ENCODE measurements around the gene CDH15.
"Not testable (repeated sequence)": the region's sequence is repeated elsewhere in the genome, so short reads cannot be mapped to it uniquely, and the experiment has no call there.

CDH15 gene

DNA sequence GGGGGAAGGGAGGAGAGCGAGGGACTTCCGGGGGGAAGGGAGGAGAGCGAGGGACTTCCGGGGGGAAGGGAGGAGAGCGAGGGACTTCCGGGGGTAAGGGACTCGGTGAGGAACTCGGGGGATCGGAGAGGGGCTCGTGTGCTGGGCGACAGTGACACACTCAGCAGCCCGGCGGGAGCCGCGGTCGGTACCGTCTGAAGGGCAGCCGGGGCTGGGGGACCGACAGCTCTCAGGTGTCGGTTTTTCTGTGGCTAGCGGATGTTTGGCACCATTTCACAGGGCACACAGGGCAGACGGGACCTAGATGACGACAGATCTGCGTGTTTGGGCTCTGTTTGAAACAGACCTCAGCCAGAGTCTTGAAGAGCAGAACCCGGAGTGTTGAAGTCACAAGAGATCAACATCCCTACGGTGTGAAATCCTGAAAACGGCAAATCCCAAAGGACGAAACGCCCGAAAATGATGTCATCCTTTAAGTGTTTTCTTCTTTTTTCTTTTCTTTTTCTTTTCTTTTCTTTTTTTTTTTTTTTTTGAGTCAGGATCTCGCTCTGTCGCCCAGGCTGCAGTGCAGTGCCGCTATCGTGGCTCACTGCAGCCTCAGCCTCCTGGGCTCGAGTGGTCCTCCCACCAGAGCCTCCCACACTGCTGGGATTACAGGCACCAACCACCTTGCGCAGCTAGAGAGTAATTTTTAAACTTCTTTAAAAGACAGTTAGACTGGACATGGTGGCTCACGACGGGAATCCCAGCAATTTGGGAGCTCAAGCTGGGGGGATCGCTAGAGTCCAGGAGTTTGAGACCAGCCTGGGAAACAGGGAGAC, 69.8 kb downstream of the CDH15 start:
- H3K36me3 ChIP-seq (ENCODE audit: control insufficient read depth in 1 of 2, insufficient read depth in 2 of 2, low read length in 2 of 2): peaks cover 0 to 5% of the 10 kb centered on the region in 2 donors
- H3K9me3 ChIP-seq (ENCODE audit: control insufficient read depth in 1 of 2, low read length in 2 of 2): no peaks in the 10 kb centered on the region
- H3K4me3 ChIP-seq (ENCODE audit: low read depth in 1 of 2, low read length in 2 of 2): peak overlapping the region; percentile 73 to 83
- H3K27ac ChIP-seq (ENCODE audit: low read length): peak overlapping the region; percentile 99
- peaks cover 0 to 4% of the 10 kb centered on the region in 2 donors for H3K4me1 ChIP-seq (ENCODE audit: control insufficient read depth in 1 of 2, insufficient read depth in 2 of 2, low read length in 2 of 2)
- no peaks in the 10 kb centered on the region for H3K27me3 ChIP-seq (ENCODE audit: low read depth, low read length)

DNA sequence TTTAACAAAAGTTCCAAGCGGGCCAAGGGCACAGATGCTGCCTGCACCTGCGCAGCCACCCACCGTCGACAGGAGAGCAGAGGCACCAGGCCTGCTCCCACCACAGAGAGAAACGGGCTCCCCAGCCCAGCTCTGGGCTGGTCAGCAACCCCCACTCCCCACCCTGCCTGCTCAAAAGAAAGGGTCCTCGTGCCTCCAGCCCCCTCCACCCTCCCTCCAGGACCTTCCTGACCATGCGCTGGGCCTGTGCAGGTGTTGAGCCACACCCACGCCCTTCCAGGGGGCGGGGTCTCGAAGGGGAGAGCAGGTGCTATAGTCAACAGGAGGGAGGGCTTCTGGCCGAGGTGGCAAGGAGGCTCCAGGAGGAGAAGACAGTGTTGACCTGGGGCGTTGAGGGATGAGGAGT, 71.2 kb downstream of the CDH15 start:
- Histone ChIP-seq H3K36me3 (ENCODE audit: control insufficient read depth in 1 of 2, insufficient read depth in 2 of 2, low read length in 2 of 2) (peaks cover 0 to 5% of the 10 kb centered on the region in 2 donors), H3K9me3 (ENCODE audit: control insufficient read depth in 1 of 2, low read length in 2 of 2) (no peaks in the 10 kb centered on the region), H3K27ac (ENCODE audit: low read length) (no peak overlapping the region), H3K4me3 (ENCODE audit: low read depth in 1 of 2, low read length in 2 of 2) (no peak overlapping the region), H3K4me1 (ENCODE audit: control insufficient read depth in 1 of 2, insufficient read depth in 2 of 2, low read length in 2 of 2) (peaks cover 0 to 12% of the 10 kb centered on the region in 2 donors), H3K27me3 (ENCODE audit: low read depth, low read length) (no peaks in the 10 kb centered on the region)

GRCh38 chr16:89243664-89244063, 72.1 kb downstream of the CDH15 start:
- Histone ChIP-seq H3K4me1 (ENCODE audit: control insufficient read depth in 1 of 2, insufficient read depth in 2 of 2, low read length in 2 of 2) (peaks cover 0 to 12% of the 10 kb centered on the region in 2 donors), H3K36me3 (ENCODE audit: control insufficient read depth in 1 of 2, insufficient read depth in 2 of 2, low read length in 2 of 2) (peaks cover 0 to 5% of the 10 kb centered on the region in 2 donors), H3K27me3 (ENCODE audit: low read depth, low read length) (no peaks in the 10 kb centered on the region), H3K4me3 (ENCODE audit: low read depth in 1 of 2, low read length in 2 of 2) (no peak overlapping the region), H3K27ac (ENCODE audit: low read length) (no peak overlapping the region), H3K9me3 (ENCODE audit: control insufficient read depth in 1 of 2, low read length in 2 of 2) (no peaks in the 10 kb centered on the region)

- peaks cover 0 to 12% of the 10 kb centered on the region in 2 donors for H3K4me1 ChIP-seq (ENCODE audit: control insufficient read depth in 1 of 2, insufficient read depth in 2 of 2, low read length in 2 of 2)
- H3K9me3 ChIP-seq (ENCODE audit: control insufficient read depth in 1 of 2, low read length in 2 of 2); H3K27ac ChIP-seq (ENCODE audit: low read length); H3K4me3 ChIP-seq (ENCODE audit: low read depth in 1 of 2, low read length in 2 of 2); H3K36me3 ChIP-seq (ENCODE audit: control insufficient read depth in 1 of 2, insufficient read depth in 2 of 2, low read length in 2 of 2); H3K27me3 ChIP-seq (ENCODE audit: low read depth, low read length): not testable (repeated sequence)
Measured at GRCh38 chr16:89244264-89244663, 72.7 kb downstream of the CDH15 start.

GRCh38 chr16:89244754-89245153, 73.2 kb downstream of the CDH15 start:
- Histone ChIP-seq H3K27me3 (ENCODE audit: low read depth, low read length) (no peaks in the 10 kb centered on the region), H3K27ac (ENCODE audit: low read length) (no peak overlapping the region), H3K9me3 (ENCODE audit: control insufficient read depth in 1 of 2, low read length in 2 of 2) (no peaks in the 10 kb centered on the region), H3K4me1 (ENCODE audit: control insufficient read depth in 1 of 2, insufficient read depth in 2 of 2, low read length in 2 of 2) (peaks cover 0 to 12% of the 10 kb centered on the region in 2 donors), H3K36me3 (ENCODE audit: control insufficient read depth in 1 of 2, insufficient read depth in 2 of 2, low read length in 2 of 2) (peaks cover 0 to 5% of the 10 kb centered on the region in 2 donors), H3K4me3 (ENCODE audit: low read depth in 1 of 2, low read length in 2 of 2) (no peak overlapping the region)
